HG02642 (cell line): ENCODE results near the gene UQCRHL.

Experiments
- ATAC-seq: cut with Tn5 transposase; IDR thresholded peaks from one replicate; pipeline ENCODE4 v1.9.1; 2021; ENCODE audit warnings: mild to moderate bottlenecking; ENCODE audit not compliant: unreplicated experiment, poor library complexity

UQCRHL gene

DNA sequence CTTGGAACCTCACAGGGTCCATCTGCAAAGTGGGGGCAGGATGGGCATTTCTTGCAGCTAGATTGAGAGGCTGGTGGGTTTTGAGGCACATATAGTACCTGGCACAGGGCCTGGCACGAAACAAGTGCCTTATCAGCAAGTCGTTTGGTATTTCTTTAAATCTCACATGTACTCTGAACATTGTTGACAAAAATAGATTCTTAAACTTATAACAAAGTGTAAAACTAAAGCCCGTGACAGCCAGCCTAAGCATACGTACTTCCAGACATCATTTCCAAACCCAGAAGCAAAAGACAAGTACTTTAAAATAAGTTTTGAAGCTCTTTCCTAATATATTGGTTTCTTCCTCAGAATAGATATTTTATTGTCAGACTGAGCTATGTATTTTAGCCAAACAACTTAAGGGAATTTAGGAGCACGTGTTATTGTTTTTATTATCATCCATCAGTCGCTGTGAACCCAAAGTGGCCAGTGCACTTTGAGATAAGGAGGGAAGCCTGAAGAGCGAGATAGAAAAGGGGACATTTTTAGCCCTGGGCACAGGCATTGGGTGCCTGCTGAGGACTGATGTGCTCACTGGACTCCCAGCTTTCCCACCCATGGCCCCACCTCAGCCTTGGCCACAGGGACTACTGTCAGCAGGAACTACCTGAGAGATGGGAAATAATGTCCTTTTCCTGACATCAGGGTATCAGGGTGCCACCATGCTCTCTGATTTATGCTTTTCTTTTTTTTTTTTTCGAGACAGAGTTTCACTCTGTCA, 45.9 kb downstream of the UQCRHL start:
- ATAC-seq = no peak

DNA sequence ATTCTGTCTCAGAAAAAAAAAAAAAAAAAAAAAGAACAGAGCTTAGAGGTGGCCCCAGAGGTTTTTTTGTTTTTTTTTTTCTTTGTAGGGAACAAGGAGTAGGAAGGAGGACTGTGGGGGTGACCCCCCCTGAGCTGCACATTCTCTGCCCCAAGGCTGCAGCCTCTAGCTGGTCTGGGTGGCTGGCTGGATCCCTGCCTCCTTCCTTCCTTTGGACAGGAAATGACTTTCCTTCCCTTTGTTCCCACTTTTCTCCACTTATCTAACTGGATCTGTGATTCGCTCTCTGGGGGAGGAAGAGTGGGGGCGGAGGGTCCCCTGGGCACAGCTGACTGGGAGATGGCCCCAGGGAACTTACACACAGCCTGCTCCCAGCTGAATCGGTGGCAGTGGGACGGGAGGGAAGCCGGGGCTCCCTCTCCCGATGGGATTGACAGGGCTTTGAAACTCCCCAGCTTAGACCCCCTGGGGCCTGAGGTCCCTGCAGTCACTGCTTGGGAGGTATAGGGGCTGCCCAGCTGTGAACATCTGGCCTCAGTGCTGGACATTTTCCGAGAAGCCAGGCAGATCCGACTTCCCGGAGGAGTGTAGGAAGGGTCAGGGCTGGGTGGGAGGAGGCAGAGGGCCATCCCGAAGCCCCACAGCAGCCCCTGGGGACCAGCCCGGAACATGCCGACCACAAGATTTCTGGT, 46.8 kb downstream of the UQCRHL start:
- no peak for ATAC-seq

DNA sequence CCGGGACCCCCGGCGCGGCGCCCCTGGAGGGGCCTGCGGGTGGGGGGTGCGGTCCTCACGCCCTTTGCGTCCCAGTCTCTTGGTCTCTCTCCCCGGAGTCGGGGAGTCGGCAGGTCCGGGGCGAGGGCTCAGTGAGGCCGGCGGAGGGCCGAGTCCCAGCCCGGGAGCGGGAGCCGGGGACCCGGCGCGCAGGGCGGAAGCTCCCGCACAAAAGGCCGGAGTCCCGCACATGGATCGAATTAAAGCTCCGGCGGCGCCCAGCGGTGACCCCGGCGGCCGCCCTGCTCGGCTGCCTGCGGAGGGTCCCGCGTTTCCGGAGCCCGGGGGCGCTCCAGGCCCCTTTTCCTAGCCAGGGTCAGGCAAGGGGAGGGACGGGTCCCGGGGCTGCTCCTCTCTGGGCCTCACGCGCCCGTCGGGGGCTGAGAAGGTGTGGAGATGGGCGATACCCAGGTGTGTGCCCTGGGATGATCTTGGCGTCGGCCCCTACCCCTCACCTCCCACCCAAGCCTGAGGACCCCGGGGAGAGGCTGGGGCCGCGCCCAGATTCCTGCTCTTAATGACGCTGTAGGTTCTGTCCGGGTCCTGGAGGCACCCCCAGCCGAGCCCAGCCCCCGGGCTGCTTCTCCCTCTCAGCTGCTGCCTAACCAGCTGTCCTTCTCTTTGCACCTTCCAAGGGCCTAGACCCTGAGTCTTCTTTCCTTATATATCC, 48.3 kb downstream of the UQCRHL start:
- ATAC-seq = no peak

DNA sequence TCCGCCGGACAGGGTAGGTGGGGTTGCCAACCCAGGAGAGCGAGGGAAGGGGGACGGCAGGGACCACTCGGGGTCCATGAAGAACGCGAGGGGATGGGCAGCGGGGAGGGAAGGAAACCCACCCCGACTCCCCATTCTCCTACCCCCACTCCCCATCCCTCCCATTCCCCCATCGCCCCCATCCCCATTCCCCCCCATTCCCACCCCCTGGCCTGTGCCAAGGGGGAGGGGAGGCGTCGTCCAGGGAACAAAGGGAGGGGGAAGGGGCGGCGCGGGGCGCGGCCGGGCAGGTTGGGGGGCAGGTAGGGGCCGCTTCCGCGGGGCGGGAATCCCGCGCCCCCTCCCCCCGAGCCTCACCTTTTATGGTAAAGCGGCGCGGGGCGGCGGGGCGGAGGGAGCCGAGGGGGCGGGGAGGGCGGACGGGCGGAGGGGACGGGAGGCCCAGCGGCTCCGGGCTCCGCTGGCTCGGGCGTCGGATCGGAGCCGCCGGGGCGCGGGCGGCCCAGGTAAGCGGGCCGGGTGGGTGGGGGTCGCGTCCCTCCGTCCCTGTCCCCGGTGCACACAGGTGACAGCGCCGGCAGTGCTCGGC, 49.0 kb downstream of the UQCRHL start, which contains the start of gene FBLIM1:
FBLIM1 (plus strand) TSS at position 453 of the 589 bp plus-strand sequence. CDS start 6,189 bp downstream, outside the sequence.
- no peak for ATAC-seq

DNA sequence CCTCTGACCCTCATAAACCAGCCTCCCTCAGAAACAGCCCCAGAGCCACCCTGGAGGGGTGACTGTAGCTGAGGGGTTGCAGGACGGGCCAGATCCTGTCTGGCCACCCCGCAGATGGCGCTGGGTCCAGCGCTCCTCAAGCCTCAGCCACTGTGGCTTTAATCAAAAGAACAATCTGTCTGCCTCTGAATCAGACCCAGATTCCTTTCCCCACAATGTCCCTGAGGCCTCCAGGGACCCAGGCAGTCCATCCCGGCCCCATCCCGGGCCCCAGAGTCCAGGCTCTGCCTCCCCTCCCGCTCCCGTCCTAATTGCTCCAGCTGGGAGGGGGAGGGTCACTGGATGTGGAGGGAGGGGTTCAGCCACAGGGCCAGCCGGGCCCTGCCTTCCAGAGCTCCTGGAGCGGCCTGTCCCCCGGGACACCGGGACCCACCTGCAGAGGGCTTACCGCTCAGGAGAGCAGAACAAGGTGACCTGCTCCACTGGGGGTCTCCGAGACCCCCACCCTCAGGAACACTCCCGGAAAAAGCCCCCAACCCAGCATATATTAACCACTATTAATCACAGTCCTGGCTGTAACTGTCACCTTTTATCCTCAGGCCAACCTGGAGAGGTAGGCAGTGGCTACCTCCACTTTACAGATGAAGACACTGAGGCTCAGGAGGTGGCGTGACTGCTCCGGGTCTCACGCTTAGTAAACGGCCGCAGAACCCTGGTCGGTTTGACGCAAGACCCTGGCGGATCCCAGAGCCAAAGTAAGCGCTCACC, 49.7 kb downstream of the UQCRHL start:
- no peak for ATAC-seq
